Measurements from ENCODE around the gene TBL3. TPM values are rescaled to one million over a fixed set of nuclear protein-coding genes. Genes with fewer than 3 reads are reported as not detected.
"Not testable (repeated sequence)": the region's sequence is repeated elsewhere in the genome, so short reads cannot be mapped to it uniquely, and the experiment has no call there.

TBL3 gene
- total and polyA plus RNA-seq, 5 experiments from 2014 or later = 30.0 to 61.8 (median 44.6) TPM

DNA sequence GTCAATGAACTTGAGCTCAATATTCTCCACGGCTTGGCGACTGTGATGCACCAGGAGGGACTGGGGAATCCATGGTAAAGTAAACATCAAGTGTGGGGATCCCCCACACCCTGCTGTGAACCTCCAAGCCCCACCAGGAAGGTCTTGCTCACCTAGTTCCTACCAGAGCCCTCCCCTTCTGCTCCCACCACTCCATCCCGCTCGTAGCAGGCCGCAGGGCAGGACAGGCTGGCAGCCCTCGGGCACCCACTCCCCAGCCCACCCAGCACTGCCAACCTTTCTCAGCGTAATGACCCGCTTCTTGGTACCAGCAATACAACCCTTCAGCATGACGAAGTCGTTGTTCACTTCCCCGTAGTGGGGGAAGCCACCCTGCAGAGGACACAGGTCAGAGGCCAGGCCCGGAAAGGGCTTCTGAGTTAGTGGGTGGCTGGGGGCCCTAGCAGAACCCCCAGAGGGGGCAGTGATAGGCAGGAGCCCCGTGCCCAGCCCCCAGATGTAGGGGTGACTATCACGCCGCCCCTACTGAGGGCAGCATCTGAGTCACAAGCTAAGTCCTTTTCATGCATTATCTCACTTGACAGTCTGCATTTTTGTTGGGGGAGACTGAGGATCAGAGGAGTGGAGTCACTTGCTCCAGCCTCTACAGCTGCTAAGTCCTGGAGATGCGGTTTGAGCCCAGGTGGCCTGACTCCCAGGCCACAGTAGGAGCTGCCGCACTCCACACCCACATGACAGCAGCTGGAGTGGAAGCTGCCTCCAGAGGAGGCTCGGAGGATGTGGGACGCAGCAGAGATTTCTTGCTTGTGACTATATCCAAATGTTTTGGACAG lies 26.1 kb upstream of the TBL3 start:
- H3K4me1 Mint-ChIP-seq = peaks cover 0 to 20% (median 15%) of the 10 kb centered on the region in 4 donors
- H3K4me3 Mint-ChIP-seq = peak overlapping the region in 2 of 10 donors; percentile 7 to 10
- no peaks in the 10 kb centered on the region for H3K36me3 Mint-ChIP-seq
- POLR2A ChIA-PET = interaction anchor here (0.7 to 2.0 kb wide), 3 partner anchors 10 to 19 kb away, joined by 3 to 6 read pairs (median 3); partner anchors contain the start of gene RPS2
- ATAC-seq = no peak
- H3K9me3 Mint-ChIP-seq = no peaks in the 10 kb centered on the region
- H3K27me3 Mint-ChIP-seq = no peaks in the 10 kb centered on the region
- no peak for DNase-seq
- H3K27ac Mint-ChIP-seq = peak overlapping the region in 2 of 10 donors; percentile 7 to 36

DNA sequence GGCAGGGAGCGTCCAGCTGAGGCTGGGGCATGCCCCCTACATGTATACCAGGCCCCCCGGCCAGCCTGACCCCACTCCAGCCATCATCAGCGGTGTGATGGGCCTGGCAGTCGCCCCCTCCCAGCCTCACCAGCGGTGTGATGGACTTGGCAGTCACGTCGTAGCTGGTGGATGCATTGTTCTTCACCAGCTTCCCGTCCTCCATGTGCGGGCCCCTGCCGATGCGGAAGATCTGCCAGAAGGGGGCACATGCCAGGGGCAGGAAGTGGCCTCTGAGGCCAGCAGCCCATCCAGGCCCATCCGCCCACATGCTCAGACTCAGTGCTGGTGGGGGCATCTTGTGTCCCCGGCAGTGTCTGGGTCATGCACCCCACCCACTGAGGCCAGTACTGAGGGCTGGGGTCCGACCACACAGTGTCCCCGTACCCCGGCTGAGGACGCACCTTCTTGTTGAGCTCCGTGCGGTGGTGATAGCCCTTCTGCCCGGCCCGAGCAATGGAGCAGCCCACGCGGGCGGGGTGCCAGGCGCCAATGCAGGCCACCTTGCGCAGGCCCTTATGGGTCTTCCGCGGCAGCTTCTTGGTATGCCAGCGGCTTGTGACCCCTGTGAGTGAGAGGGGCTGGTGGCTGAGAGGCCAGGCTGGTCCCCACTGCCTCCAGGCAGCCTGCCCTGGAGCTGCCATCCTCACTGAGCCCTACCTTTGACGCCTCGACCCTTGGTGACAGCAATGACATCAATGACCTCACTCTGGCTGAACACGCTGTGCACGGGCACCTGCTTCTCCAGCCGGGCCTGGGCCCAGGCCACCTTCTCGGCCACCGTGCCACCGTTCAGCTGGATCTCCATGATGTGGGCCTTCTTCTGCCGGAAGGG lies 25.1 kb upstream of the TBL3 start:
- no peak overlapping the region for H3K27ac Mint-ChIP-seq
- H3K4me1 Mint-ChIP-seq = peaks cover 0 to 18% (median 13%) of the 10 kb centered on the region in 4 donors
- H3K36me3 Mint-ChIP-seq = no peaks in the 10 kb centered on the region
- H3K27me3 Mint-ChIP-seq = no peaks in the 10 kb centered on the region
- ATAC-seq (no peak), DNase-seq (no peak)
- POLR2A ChIA-PET = interaction anchor here (0.9 to 2.0 kb wide), 2 partner anchors 13 to 18 kb away, joined by 3 to 6 read pairs; partner anchors contain the start of gene RPS2
- no peaks in the 10 kb centered on the region for H3K9me3 Mint-ChIP-seq
- H3K4me3 Mint-ChIP-seq = no peak overlapping the region

DNA sequence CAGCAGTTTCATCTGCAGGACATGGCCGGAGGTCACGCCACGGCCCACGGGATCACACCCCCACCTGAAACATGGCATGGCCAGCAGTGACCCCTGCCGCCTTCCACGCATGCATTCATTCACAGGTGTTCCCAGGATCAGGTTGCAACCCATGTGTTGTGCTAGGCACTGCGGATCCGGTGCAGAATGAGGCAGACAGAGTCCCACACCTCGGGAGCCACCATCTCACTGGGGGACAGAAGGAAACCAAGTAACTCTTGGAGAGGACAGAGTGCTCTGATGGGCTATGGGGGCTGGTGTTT lies 24.5 kb upstream of the TBL3 start:
- Mint-ChIP-seq H3K27me3 (no peaks in the 10 kb centered on the region), H3K4me1 (peaks cover 0 to 13% (median 10%) of the 10 kb centered on the region in 4 donors), H3K36me3 (no peaks in the 10 kb centered on the region), H3K9me3 (no peaks in the 10 kb centered on the region), H3K27ac (no peak overlapping the region), H3K4me3 (no peak overlapping the region)
- DNase-seq (no peak), ATAC-seq (no peak)
- POLR2A ChIA-PET = interaction anchor here (0.8 to 2.0 kb wide), 2 partner anchors 13 to 17 kb away, joined by 3 to 6 read pairs; partner anchors contain the start of gene RPS2

DNA sequence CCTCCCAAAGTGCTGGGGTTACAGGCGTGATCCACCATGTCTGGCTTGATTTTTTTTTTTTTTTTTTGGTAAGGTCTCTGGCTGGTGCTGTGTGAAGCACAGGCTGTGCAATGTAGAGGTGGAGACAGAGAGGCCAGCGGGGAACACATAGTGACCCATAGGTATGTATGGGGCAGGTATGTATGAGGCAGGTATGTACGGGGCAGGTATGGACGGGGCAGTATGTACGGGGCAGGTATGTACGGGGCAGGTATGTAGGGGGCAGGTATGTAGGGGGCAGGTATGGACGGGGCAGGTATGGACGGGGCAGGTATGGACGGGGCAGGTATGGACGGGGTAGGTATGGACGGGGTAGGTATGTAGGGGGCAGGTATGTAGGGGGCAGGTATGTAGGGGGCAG lies 22.3 kb upstream of the TBL3 start:
- POLR2A ChIA-PET = interaction anchor here (0.7 kb wide), 2 partner anchors 59 to 1296 kb away, joined by 3 to 5 read pairs; no protein-coding TSS in a partner anchor
- DNase-seq (no peak), ATAC-seq (no peak)
- Mint-ChIP-seq H3K36me3 (no peaks in the 10 kb centered on the region), H3K27me3 (no peaks in the 10 kb centered on the region), H3K9me3 (no peaks in the 10 kb centered on the region), H3K4me1 (peaks cover 0 to 3% (median 0%) of the 10 kb centered on the region in 4 donors), H3K27ac (no peak overlapping the region), H3K4me3 (no peak overlapping the region)

DNA sequence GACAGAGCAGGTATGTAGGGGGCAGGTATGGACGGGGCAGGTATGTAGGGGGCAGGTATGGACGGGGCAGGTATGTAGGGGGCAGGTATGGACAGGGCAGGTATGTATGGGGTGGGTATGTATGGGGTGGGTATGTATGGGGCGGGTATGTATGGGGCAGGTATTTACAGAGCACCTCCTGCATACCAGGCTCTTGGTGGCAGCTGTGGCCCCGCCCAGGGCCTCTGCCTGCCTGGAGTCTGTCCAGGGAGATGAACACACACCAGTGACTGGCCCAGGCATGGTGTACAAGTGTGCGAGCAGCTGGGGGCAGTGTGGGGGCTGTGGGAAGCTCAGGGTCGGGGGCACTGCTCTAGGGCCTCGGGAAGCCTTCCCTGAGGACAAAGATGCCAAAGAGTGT lies 21.8 kb upstream of the TBL3 start:
- DNase-seq (no peak), ATAC-seq (no peak)
- H3K4me3 Mint-ChIP-seq = no peak overlapping the region
- H3K9me3 Mint-ChIP-seq = no peaks in the 10 kb centered on the region
- H3K27me3 Mint-ChIP-seq = no peaks in the 10 kb centered on the region
- POLR2A ChIA-PET = no interaction called here
- no peaks in the 10 kb centered on the region for H3K36me3 Mint-ChIP-seq
- H3K4me1 Mint-ChIP-seq = peaks cover 0 to 3% (median 0%) of the 10 kb centered on the region in 4 donors
- H3K27ac Mint-ChIP-seq = no peak overlapping the region

DNA sequence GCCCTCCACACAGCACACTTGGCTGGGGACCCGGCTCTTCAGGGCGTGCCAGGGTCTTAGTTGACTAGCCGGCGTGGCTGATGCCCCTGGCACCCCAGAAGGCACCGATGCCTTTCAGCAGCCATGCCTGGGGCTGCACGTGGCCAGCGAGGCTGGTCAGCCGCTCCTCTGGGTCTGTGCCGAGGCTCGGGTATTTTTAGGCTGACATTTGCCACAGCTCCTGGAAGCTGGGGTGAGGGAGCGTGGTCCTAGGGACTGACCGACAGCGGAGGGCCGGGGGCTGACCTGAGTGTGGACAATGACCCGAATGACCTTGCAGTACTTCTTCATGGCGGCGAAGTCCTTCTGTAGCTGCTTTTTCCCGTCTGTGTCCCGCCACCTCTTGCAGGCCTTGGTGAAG lies 21.3 kb upstream of the TBL3 start:
- Mint-ChIP-seq H3K4me3 (no peak overlapping the region), H3K9me3 (no peaks in the 10 kb centered on the region), H3K36me3 (no peaks in the 10 kb centered on the region), H3K27me3 (no peaks in the 10 kb centered on the region), H3K27ac (no peak overlapping the region), H3K4me1 (peaks cover 0 to 3% (median 0%) of the 10 kb centered on the region in 4 donors)
- ATAC-seq (no peak), DNase-seq (no peak)
- POLR2A ChIA-PET = no interaction called here

DNA sequence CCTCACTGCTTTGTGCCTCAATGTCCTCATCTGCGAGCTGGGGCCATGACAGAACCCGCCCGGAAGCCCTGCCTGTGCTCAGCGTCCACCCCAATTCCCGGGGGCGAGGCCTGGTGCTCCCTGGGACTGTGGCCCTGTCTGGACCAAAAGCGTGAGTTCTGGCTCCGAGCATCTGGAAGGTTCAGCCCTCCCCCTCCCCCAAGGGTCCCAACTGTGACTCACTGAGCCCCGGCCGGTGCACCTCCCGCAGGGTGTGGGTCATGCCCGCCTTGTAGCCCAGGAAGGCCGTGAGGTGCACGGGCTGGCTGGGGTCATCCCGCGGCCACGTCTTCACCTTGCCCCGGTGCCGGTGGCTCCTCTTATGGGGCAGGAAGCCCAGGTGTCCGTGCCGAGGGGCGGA lies 18.1 kb upstream of the TBL3 start:
- no peaks in the 10 kb centered on the region for H3K36me3 Mint-ChIP-seq
- H3K4me3 Mint-ChIP-seq = no peak overlapping the region
- DNase-seq (no peak), ATAC-seq (no peak)
- POLR2A ChIA-PET = no interaction called here
- no peaks in the 10 kb centered on the region for H3K9me3 Mint-ChIP-seq
- no peak overlapping the region for H3K27ac Mint-ChIP-seq
- peaks cover 0 to 2% (median 0%) of the 10 kb centered on the region in 5 donors for H3K27me3 Mint-ChIP-seq
- H3K4me1 Mint-ChIP-seq = peaks cover 0 to 3% (median under 1%) of the 10 kb centered on the region in 4 donors

DNA sequence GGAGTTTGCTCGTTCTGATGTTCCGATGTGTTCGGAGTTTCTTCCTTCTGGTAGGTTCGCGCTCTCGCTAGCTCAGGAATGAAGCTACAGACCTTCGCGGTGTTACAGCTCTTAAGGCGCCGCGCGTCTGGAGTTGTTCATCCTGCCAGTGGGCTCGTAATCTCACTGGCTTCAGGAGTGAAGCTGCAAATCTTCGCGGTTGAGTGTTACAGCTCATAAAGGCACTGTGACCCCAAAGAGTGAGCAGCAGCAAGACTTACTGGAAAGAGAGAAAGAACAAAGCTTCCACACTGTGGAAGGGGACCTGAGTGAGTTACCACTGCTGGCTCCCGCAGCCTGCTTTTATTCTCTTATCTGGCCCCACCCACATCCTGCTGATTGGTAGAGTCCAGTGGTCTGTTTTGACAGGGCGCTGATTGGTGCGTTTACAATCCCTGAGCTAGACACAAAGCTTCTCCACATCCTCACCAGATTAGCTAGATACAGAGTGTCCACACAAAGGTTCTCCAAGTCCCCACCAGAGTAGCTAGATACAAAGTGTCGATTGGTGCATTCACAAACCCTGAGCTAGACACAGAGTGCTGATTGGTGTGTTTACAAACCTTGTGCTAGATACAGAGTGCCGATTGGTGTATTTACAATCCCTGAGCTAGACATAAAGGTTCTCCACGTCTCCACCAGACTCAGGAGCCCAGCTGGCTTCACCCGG lies 14.3 kb upstream of the TBL3 start:
- DNase-seq, H3K27ac Mint-ChIP-seq, H3K9me3 Mint-ChIP-seq, H3K27me3 Mint-ChIP-seq, ATAC-seq: not testable (repeated sequence)
- Mint-ChIP-seq H3K4me3 (peak overlapping the region in 1 of 10 donors; percentile 10), H3K4me1 (peaks cover 14 to 34% (median 25%) of the 10 kb centered on the region in 4 donors), H3K36me3 (peaks cover 0 to 16% (median 9%) of the 10 kb centered on the region in 3 donors)
- POLR2A ChIA-PET = interaction anchor here (0.7 to 1.4 kb wide), 3 partner anchors 14 to 1001 kb away, joined by 3 to 7 read pairs (median 4); partner anchors contain the start of gene TBL3

DNA sequence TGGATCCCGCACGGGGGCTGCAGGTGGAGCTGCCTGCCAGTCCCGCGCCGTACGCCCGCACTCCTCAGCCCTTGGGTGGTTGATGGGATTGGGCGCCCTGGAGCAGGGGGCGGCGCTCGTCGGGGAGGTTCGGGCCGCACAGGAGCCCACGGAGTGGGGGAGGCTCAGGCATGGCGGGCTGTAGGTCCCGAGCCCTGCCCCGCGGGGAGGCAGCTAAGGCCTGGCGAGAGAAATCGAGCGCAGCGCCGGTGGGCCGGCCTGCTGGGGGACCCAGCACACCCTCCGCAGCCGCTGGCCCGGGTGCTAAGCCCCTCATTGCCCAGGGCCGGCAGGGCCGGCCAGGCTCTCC lies 13.7 kb upstream of the TBL3 start:
- H3K27me3 Mint-ChIP-seq, H3K27ac Mint-ChIP-seq, H3K9me3 Mint-ChIP-seq, ATAC-seq: not testable (repeated sequence)
- Mint-ChIP-seq H3K36me3 (peaks cover 0 to 22% (median 11%) of the 10 kb centered on the region in 3 donors), H3K4me3 (peak overlapping the region in 1 of 10 donors; percentile 10), H3K4me1 (peaks cover 12 to 38% (median 29%) of the 10 kb centered on the region in 4 donors)
- peak in 1 of 10 donors; percentile 60 for DNase-seq
- POLR2A ChIA-PET = interaction anchor here (0.7 to 1.4 kb wide), 2 partner anchors 14 to 1001 kb away, joined by 3 to 7 read pairs; partner anchors contain the start of gene TBL3

DNA sequence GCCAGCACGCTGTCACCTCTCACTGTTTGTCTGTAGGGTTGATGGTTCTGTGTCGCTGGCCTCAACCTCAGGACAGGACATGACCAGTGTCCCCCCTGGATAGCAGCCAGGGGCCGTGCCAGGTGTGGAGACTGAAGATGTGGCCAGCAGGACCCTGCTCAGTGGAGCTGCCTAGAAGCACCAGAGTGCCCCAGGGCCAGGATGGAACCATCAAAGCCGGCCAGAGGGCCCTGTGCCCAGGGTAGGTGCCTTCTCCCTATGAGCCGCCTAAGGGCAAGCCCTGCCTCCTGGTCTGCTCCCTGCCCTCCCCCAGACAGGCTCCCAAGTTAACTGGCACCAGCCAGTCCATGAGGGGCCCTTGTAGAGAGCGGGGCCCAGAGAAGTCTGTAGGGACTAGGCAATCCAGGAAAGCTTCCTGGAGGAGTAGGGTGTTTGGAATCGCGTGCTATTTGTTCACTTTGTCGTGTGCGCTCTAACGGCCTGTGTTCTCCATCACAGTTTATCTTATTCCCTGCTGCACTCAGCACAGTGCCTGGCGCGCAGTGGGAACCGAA lies 13.1 kb upstream of the TBL3 start:
- H3K27me3 Mint-ChIP-seq = peaks cover 0 to 2% (median 0%) of the 10 kb centered on the region in 5 donors
- H3K4me1 Mint-ChIP-seq = peaks cover 16 to 44% (median 36%) of the 10 kb centered on the region in 4 donors
- H3K4me3 Mint-ChIP-seq = peak overlapping the region in 9 of 10 donors; percentile 39 to 94 (median 92)
- POLR2A ChIA-PET = interaction anchor here (0.6 to 7.9 kb wide), 6 partner anchors 12 to 196 kb away, joined by 3 to 89 read pairs (median 11); partner anchors contain the start of genes GFER, NOXO1, NUBP2 and SPSB3
- peak in 1 of 2 donors; percentile 0 for ATAC-seq
- peak overlapping the region in 5 of 10 donors; percentile 61 to 96 (median 86) for H3K27ac Mint-ChIP-seq
- no peak for DNase-seq
- H3K9me3 Mint-ChIP-seq = no peaks in the 10 kb centered on the region
- peaks cover 4 to 28% (median 14%) of the 10 kb centered on the region in 3 donors for H3K36me3 Mint-ChIP-seq

DNA sequence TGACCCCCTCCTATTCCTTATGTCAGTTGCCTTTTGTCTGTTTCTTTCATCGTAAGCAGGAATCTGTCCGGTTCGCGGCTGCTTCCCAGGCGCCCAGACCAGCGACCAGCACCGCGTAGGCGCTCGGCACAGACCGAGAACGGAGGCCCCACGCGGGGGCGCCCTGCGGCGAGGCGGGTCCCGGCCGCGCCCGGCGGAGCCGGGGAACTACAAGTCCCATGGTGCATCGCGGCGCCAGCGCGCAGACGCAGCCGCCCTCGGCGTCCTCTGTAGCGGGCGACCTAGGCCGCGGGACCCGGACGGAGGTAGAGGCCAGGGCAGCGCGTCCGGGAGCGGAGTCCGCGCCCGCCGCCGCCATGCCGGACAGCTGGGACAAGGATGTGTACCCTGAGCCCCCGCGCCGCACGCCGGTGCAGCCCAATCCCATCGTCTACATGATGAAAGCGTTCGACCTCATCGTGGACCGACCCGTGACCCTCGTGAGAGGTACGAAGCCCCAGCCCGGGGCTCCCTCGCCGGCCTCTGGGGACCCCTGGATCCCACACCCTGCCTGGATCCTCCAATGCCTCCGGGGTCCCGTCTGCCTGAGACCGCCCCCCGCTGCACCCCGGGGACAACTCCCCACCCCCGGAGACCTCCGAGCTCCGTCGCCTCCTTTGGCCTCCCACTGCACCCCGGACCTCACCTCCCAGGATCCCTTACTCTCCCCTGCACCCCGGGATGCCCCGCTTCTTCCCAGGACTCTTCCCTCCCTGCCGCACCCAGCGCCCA lies 12.4 kb upstream of the TBL3 start, which contains the start of gene NDUFB10:
TSS of gene NDUFB10 (plus strand) at position 270 of the 771 bp plus-strand sequence. CDS start at position 357, 87 bp downstream.
- peaks cover 4 to 33% (median 14%) of the 10 kb centered on the region in 3 donors for H3K36me3 Mint-ChIP-seq
- POLR2A ChIA-PET = interaction anchor here (0.6 to 7.9 kb wide), 10 partner anchors 11 to 196 kb away, joined by 3 to 89 read pairs (median 4); partner anchors contain the start of genes EME2, GFER, MRPS34 and MSRB1
- H3K9me3 Mint-ChIP-seq = no peaks in the 10 kb centered on the region
- H3K4me3 Mint-ChIP-seq = peak within 1 kb of the TSS; percentile 88 to 94 (median 91)
- ATAC-seq = peak; percentile 86 to 87
- peaks cover 0 to 2% (median 0%) of the 10 kb centered on the region in 5 donors for H3K27me3 Mint-ChIP-seq
- H3K4me1 Mint-ChIP-seq = peaks cover 20 to 48% (median 41%) of the 10 kb centered on the region in 4 donors
- peak within 1 kb of the TSS; percentile 75 to 96 (median 90) for H3K27ac Mint-ChIP-seq
- peak; percentile 80 to 93 (median 90) for DNase-seq
